Stimulated activated CD8-positive, alpha-beta memory T cell treated with anti-CD3 and anti-CD28 coated beads, Interleukin-4, amount 100 ng/mL, for 24 hours (primary cell): Measurements from ENCODE around the gene HYOU1.
"Not testable (repeated sequence)": the region's sequence is repeated elsewhere in the genome, so short reads cannot be mapped to it uniquely, and the experiment has no call there.

Source experiments
- DNase-seq: peaks from one replicate; pipeline ENCODE4 v3.0.0-alpha.2; 2020; ENCODE audit warnings: low read depth

HYOU1 gene

GRCh38 chr11:119044708-119045107, 12.3 kb downstream of the HYOU1 start:
- DNase-seq, result no peak

GRCh38 chr11:119042927-119043326, 14.1 kb downstream of the HYOU1 start:
- no peak for DNase-seq

- DNase-seq, result no peak
Observed at GRCh38 chr11:119041821-119042514, 15.0 kb downstream of the HYOU1 start.

- not testable (repeated sequence) for DNase-seq
Observed at GRCh38 chr11:119039471-119039870, 17.5 kb downstream of the HYOU1 start.

- DNase-seq, result no peak
Observed at GRCh38 chr11:119038884-119039283, 18.1 kb downstream of the HYOU1 start.

DNA sequence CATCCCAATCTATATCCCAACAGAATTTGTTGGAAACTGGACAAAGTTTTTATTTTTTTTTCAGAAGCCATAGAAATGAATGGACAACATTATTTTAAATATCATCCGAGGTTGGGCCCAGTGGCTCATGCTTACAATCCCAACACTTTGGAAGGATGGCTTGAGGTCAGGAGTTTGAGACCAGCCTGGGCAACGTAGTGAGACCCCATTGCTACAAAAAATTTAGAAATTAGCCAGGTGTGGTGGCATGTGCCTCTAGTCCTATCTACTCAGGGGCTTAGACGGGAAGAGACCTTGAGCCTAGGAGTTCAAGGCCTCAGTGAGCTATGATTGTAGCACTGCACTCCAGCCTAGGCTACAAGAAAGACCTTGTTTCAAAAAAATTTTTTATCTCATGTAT, 22.2 kb downstream of the HYOU1 start:
- no peak for DNase-seq

GRCh38 chr11:119033421-119033820, 23.6 kb downstream of the HYOU1 start:
- not testable (repeated sequence) for DNase-seq

- DNase-seq, result no peak
Observed at GRCh38 chr11:119031912-119032280, 25.1 kb downstream of the HYOU1 start.

DNA sequence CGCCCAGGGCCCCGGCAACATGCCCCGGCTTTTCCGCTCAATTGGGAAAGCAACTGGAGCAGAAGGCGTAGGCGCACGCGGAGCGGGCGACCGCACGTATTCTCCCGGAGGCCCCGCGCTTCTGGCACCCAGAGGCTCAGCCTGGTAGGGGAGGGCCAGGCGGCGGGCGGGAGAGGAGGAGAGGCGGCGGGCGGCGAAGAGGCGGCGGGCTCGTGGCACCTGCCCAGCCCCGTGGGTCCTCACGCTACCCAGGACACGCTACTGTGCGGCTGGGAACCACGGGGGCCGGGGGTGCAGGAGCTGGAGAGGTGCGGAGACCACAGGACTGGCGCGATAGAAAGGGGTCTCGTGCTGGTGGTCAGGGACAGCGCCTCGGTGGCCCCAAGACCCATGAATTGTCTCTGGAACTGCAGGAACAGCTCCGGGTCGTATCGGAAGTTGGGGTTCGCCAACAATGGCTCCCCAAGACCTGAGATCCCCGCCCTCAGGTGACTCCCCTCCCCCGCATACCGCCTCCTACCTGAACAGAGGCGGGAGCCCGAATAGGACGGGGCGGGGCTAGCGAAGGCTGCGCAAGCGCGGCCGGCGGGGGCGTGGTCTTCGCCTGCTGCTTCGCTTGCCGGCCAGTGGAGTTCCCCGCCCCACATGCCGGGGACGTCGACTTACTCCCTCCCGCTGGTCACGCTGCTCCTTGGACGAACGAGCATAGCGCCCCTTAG, 26.5 kb downstream of the HYOU1 start, which contains the start of gene SLC37A4:
TSS of gene SLC37A4 (minus strand) at position 549 of the 719 bp plus-strand sequence.
- DNase-seq, result peak; percentile 99

- no peak for DNase-seq
Observed at GRCh38 chr11:119030029-119030328, 27.0 kb downstream of the HYOU1 start.

GRCh38 chr11:119029340-119030028, 27.5 kb downstream of the HYOU1 start:
- DNase-seq, result no peak

- DNase-seq, result no peak
Observed at GRCh38 chr11:119029069-119029339, 28.0 kb downstream of the HYOU1 start.

- DNase-seq, result no peak
Observed at GRCh38 chr11:119028346-119029068, 28.5 kb downstream of the HYOU1 start.

DNA sequence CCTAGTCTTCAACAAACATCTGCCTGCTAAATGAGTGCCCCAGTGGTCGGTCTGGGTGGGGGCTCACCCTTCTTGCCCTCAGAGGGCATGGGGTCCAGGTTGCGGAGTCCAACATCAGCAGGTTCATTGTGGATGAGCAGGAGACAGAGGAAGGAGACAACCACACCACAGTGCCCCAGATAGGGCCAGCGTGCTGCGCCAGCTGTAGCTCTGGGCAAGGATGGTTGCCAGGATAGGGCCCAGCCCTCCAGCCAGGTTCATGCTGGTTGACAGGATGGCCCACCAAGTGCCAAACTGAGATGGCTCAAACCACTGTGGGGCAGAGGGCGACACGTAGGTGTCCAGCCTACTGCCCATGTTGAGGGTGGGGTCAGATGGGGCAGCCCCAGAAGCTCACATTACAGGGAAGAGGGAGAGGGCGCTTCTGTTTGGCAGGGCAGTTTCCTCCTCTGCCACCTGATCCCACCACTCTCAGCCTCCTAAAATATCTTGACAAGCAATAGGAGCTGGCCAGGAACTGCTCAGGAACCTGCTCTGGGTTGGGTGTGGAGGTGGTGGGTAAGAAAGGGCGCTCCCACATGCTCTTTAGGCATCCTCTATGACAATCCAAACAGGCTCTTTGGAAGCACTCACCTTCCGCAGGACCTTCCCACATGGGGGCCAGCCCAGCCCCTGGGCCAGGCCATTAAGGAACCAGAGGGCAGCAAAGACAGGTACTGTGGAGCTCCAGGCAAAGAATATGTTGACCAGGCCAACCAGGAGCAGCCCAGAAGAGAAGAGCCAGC, 29.3 kb downstream of the HYOU1 start:
- no peak for DNase-seq

GRCh38 chr11:119026970-119027369, 30.0 kb downstream of the HYOU1 start:
- DNase-seq, result no peak

- no peak for DNase-seq
Observed at GRCh38 chr11:119025978-119026766, 30.8 kb downstream of the HYOU1 start.

DNA sequence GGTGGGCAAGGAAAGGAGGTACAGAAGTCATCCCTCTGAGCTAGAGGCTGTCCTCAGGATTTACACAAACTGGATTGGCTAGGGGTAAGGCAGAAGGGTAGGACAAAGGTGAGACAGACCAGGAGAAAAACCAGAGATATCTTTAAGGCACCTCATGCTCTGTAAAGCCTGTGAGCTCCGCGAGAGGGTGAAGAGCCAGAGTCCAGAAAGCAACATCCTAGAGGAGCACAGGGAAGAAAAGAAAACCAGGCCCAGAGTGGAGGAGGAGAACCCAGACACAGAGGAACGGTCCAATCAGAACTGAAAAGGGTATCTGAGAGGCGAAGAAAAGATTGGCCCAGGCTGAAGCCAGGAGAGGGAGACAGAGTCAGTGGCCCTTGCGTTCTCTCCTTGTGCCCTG, 31.5 kb downstream of the HYOU1 start:
- no peak for DNase-seq

DNA sequence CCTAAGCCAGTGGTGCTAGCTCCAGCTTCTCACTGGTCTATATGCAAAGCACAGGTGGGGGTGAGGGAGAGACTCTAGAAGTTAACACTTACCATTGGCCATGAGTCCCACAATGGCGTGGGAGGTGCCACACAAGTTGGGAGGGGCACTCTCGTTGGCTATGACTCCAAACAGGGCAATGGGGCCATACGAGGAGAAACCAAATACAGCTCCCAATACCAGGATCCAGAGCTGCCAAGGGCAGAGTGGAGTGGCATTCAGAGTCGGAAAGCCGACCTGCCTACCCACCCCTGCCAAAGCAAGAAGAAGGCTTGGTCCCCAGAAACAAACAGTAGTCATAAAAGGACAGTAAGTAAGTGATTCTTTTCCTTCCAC, 31.9 kb downstream of the HYOU1 start:
- DNase-seq, result no peak

GRCh38 chr11:119024430-119025098, 32.4 kb downstream of the HYOU1 start:
- DNase-seq, result no peak

DNA sequence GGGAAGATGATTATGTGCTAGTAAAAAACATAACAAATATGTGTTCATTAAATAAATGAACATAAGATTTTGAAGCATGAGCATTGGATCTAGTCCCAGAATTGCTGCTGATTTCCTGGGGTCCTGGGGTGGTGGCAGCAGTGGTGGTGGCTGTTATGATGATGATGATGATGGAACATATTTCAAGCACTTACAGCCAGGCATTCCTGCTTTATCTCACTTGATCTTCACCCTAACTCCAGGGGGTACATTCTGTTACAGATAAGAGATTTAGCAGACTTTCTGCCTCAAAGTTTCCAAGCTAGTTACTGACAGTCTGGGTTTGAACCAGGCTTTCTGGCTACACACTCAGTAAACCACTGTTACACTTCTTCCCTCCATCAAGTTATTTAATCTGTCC, 33.3 kb downstream of the HYOU1 start:
- no peak for DNase-seq

DNA sequence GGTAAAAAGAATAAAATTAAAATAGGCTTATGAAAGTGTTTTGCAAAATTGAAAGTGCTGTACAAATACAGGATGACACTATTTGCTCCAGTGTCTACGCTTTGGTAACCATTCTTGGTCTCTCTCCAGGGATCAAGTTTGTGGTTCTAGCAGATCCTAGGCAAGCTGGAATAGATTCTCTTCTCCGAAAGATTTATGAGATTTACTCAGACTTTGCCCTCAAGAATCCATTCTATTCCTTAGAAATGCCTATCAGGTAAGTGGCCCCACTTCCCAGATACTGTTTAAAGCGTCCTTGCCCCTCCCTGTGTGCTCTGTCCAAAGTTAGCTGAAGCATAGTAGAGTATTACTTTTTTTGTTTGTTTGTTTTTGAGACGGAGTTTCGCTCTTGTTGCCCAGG, 35.4 kb downstream of the HYOU1 start:
- no peak for DNase-seq
